Fibroblast of gingiva (primary cell): ENCODE data around the gene DYDC2.
A peak's percentile ranks its signal among the peaks of the same experiment; 100 is the strongest.

ENCODE experiments used
- DNase-seq: peaks from one replicate; pipeline ENCODE4 v3.0.0-alpha.2; 2011; ENCODE audit warnings: low read depth

DYDC2 gene

DNA sequence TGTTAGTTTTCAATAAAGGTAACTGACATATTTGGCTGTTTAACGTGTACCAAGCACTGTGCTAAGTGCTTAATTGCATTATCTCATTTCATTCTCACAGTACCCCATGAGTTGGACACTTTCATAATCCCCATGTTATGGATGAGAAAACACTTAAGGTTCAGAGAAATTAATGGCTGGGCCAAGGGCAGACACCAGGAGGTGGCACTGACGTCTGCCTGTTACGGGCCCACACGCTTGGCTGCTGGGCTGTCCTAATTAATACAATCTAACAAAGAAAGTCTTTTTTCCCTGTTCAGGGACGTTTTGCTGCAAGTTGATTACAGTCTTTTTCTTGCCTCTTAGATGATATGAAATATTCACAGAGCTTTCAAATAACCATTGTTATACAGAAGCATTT is 16.1 kb downstream of the DYDC2 start:
- no peak for DNase-seq

- DNase-seq: no peak
Observed at GRCh38 chr10:80373502-80373901, 16.9 kb downstream of the DYDC2 start.

DNA sequence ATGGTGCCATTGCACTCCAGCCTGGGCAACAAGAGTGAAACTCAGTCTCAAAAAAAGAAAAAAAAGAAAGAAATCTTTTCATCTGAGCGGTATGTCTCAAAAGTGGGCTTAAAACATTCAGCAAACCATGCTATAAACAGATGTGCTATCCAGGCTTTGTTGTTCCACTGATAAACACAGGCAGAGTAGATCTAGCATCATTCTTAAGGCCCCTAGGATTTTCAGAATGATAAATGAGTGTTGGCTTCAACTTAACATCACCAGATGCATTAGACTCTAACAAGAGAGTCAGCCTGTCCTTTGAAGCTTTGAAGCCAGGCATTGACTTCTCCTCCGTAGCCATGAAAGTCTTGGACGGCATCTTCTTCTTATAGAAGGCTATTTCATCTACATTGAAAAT is 23.1 kb downstream of the DYDC2 start:
- DNase-seq: no peak

GRCh38 chr10:80380185-80380584 is 23.6 kb downstream of the DYDC2 start:
- DNase-seq: no peak

DNA sequence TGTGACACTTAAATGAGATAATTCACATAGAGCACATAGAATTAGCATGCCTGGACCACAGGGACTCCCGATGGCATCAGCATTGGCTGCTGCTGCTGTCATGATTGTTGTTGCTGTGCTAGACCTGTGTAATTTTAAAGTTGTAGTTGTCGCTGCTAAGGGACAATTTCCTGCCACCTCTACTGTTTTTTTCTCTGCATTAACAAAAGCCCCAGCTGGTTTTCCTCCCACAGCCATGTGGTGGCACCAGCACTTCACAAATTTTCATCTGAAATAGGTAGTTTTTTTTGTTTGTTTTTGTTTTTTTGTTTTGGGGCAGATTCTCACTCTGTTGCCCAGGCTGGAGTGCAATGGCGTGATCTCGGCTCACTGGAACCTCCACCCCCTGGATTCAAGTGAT is 26.4 kb downstream of the DYDC2 start:
- DNase-seq: peak; percentile 17

- DNase-seq: no peak
Observed at GRCh38 chr10:80390740-80391139, 34.2 kb downstream of the DYDC2 start.

DNA sequence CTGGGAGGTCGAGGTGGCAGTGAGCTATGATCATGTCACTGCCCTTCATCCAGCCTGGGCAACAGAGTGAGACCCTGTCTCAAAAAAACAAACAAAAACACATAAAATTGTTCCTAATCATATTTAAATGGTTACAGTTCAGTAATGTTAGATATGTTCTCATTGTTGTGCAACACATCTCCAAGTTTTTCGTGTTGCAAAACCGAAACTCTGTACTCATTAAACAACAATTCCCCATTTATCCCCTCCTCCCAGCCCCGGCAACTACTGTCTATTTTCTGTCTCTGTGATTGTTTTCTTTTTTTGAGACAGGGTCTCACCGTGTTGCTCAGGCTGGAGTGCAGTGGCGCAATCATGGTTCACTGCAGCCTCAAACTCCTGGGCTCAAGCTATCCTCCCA is 35.7 kb downstream of the DYDC2 start:
- DNase-seq: peak; percentile 21

DNA sequence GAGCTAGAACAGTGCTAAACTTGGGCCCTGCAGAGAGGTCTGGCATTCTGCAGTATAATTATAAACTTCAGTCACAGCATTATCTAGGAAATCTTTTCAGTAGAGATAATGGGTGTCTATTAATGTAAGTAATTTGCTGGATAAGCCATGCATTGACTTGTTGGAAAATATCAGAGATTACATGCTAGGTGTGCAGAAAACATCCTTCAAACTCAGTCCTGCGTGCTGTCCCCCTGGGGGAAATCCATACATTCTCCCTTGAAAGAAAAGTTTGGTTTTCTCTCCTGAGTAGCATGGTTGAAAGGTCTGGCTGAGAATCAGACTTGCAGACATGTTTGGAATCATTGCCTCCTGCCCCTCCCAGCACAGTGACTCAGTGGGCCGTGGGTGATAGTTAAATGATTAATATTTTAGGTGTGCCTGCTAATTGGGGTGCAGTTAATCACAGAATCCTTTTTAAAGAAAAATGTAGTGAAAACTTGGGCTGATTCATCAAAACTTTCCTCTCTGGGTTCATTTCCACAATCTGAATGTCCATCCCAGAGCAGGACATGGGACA is 37.9 kb downstream of the DYDC2 start:
- DNase-seq: no peak

DNA sequence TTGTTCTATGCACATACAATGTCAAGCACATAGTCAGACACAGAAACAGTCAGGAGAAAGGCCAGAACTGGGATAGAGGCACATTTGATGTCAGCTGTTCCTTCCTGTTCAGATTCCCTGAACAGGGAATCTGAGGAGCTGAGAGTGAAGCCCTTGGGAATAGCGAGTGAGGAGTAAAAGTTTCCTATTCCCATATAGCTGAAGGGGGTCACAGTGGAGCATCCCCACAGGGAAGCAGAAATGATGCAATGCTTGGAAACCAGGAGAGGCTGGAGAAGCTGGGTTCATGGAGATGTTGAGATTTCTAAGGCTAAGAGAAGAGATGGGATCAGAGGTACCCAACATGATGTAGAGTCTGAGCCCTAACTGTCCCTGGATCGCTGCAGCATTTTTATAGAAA is 40.4 kb downstream of the DYDC2 start:
- no peak for DNase-seq

DNA sequence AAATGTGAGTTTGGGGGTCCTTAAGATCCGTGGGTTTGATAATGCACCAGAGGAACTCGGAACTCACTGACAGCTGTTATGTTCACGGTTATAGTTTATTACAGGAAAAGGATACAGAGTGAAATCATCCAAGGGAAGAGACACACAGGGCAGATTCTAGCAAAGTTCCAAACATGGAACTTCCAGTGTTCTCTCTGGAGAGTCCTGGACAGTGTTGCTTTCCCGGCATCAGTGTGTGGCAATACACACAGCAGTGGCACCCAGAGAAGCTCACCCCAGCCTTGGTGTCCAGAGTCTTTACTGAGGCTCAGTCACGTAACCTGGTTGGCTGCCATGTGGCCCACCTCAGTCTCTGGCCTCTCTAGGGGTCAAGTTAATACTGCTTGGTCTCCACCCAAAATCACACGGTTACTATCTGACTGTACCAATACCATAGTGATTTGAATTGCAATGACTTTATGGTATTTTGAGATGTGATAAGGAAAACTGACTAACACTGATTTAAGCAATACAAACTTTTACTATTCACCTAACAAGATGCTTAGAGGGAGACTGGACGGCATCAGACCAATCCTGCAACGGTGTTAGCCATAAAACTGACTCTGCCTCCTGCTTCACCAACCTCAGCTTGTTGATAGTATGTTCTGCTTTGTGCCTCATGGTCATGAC is 43.7 kb downstream of the DYDC2 start:
- no peak for DNase-seq

- DNase-seq: no peak
Observed at GRCh38 chr10:80405035-80405434, 48.5 kb downstream of the DYDC2 start.

DNA sequence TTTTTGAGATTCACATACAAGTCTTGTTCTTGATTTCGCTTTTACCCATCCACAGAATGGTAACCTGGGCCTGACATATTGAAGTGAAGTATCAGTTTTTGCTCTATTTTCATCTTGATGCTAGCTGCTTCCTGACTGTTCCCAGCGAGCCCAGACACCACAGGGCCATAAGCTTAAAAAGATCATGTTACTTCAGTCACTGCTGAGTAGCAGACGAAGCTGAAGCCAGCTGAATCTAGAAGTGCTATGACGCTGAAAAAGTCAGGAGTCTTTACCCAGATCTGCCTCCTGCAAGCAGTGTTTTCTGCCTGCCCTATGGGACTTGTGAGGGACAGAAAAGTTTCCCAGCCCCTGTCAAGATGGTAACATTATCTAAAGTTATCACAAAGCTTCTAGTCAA is 49.0 kb downstream of the DYDC2 start:
- no peak for DNase-seq

DNA sequence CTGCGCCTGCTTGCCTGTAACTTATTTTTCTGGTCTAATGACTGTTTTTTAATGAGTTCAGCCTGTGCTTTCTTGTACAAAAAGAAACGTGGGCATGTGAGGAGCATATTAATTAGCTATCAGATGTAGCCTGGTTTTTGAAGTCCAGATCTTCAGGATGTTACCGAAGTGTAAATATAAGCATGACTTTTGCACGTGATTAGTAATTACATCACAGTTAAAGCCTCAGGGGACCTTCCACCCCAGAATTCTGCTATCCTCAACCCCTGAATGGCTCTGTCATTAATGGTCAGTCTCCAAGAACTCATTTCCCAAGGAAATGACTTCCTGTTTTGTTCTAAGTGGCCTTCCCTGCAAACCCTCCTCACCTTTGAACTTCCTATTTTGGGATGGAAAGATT is 49.6 kb downstream of the DYDC2 start:
- DNase-seq: no peak

DNA sequence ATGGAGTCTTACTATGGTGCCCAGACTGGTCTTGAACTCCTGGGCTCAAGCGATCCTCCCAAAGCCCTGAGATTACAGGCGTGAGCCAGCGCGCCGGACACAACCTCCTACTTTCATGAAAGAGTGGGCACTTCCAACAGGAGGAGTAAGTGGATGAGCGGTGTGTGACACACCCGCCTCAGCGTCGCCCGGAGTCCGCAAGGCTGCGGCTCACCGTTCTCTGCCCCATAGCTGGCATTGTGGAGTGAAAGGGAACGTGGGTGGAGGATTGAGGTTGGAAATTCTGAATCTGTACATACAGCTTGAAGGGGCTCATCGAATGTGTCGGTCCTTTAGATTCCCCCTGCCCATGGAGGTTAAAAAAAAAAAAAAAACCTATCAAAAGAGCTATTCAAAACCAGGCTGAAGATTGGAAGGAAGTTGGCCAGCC is 51.2 kb downstream of the DYDC2 start:
- no peak for DNase-seq

GRCh38 chr10:80408242-80409101 is 51.9 kb downstream of the DYDC2 start, which contains the start of gene PRXL2A:
Gene PRXL2A (plus strand): TSS chr10:80408551. CDS start chr10:80420468, 11,917 bp downstream.
- no peak for DNase-seq

GRCh38 chr10:80409121-80409520 is 52.5 kb downstream of the DYDC2 start:
- DNase-seq: no peak

DNA sequence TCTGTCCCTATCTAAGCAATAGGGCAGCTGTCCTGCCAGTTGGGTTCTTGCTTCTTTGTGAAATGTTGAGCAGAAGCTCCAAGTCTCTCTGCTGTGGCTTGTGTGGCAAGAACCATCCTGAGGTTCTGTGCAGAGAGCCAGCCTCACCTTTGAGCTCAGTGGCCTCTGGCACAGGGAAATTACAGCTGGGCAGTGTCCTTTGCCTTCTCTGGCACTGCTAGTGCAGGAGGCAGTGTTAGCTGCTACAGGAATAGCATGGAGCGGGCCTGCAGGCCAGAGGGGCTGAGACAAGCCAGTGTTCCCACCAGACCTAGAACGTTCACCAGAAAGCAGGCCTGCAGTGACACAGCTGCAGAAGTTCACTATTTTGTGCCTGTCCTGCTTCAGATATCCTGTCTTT is 53.5 kb downstream of the DYDC2 start:
- no peak for DNase-seq

DNA sequence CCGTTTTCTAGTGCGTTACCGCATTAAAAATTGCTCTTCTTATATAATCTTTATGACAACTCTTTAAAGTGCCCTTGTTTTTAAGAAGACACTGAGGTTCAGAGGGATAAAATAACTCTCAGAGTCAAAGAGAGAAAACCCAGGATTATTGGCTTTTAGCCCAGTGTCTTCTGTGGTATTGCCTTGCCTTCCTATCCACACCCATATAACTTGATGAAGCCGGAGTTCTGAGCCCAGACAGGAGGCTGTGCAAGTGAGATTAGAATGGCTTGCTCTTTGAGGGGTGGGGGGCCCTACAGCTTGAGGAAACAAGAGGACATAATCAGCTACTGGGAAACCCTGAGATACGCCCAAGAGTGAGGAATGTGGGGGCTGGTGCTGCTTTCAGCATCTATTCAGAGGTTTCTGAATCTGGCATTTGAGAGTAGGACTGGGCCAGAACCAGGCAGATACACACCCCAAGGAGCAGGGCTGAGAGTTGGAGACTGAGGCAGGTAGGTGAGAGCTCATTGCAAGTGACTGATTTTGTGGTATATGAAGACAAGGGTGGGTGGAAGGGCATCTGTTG is 54.1 kb downstream of the DYDC2 start:
- no peak for DNase-seq

DNA sequence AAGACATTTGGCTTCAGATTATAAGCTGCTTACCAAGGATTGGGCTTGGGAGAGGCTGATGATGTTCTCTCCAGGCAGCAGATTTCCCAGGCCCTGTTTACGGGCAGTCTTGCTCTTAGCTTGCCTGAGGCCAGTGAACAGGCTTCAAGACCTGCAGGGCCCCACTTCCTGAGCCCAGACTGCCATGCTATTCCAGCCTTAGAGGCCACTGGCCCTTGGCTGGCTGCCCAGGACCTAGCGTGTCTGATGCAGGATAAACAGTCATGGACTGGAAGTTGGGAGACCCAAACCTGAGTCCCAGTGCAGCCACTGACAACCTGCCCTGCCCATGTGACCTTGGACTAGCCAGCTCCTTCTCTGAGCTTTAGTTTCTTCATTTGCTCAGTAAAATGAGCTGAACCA is 54.7 kb downstream of the DYDC2 start:
- no peak for DNase-seq

- no peak for DNase-seq
Observed at GRCh38 chr10:80411681-80412220, 55.2 kb downstream of the DYDC2 start.

DNA sequence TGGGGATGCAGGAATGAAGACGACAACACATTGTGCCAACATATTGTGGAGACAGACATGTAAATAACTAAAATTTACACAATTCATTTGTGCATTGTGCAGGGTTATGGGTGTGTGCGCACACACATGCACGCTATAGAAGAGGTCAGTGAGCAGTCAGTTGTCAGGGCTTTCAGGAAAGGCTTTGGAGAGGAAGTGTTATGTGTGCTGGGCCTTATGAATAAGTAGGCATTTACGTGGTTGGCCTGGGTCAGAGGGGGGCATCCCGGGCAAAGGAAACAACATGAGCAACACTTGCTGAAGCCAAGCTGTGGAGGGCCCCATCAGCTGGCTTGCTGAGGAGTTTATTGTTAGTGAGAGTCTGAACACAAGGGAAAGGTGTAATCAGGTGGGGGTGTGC is 55.9 kb downstream of the DYDC2 start:
- no peak for DNase-seq

DNA sequence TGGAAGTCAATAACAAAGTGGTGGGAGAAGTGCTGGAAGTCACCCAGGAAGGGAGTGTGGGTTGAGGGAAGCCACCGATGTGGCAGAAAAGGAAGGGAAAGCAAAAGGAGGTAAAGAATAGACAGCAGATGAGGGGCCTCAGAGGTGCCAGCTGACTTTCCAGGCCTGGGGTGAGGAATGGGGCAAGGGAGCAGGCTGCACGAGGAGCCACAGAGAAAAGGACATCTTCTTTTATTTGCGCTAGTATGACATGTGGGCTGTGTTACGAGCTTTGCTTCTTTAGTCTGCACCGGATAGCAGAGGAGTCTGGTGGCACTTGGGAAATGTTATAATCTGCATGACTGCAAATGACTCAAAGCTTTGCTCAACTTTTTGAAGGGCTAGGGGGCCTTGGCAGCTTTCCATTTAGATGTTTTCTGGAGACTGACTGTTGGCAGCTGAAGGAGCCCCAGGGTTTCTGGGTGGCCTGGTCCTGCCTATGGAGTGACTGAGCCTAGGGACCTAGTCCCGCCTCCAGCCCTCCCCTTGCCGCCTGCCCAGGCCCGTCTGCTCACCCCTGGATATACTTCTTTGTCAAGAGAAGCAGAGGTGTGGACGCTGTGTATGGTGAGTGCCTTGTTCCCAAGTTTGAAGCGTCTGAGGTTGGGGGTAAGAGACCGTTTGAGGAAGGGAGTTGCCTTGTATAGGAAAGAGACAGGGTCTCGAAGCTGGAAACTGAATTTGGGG is 56.9 kb downstream of the DYDC2 start:
- peak; percentile 90 for DNase-seq
